Natural killer cell (primary cell): ENCODE measurements around the gene SERPINE1. TPM values are rescaled to one million over a fixed set of nuclear protein-coding genes. Genes with fewer than 3 reads are reported as not detected.
"Not testable (repeated sequence)": the region's sequence is repeated elsewhere in the genome, so short reads cannot be mapped to it uniquely, and the experiment has no call there.

Experiments
- ATAC-seq, 3 donors: fragments of 150-1000 bp in 2 of 3; fragments of 200-7000 bp in 1 of 3; cut with Tn5 transposase; 1 replicate in 1 of 3; 2 replicates in 2 of 3; pipeline ENCODE4 v1.10.0; 2021; ENCODE audit warnings: mild to moderate bottlenecking in 2 of 3, moderate library complexity in 2 of 3
- DNase-seq, 2 donors: peaks; one replicate each; pipeline versions ENCODE4 v3.0.0 to v3.0.0-alpha.2; 2013 to 2021; ENCODE audit warnings: mixed read lengths in 1 of 2
- H3K27ac ChIP-seq: one replicate; pipeline ENCODE4 v1.5.1; 2013; ENCODE audit warnings: mild to moderate bottlenecking, low read length
- H3K27me3 ChIP-seq: one replicate; pipeline ENCODE4 v1.6.1; 2013; ENCODE audit warnings: low read length; ENCODE audit not compliant: control insufficient read depth, insufficient read depth
- H3K36me3 ChIP-seq: one replicate; pipeline ENCODE4 v1.6.1; 2013; ENCODE audit warnings: low read length; ENCODE audit not compliant: control insufficient read depth, insufficient read depth
- H3K4me1 ChIP-seq: one replicate; pipeline ENCODE4 v1.6.1; 2013; ENCODE audit warnings: low read length; ENCODE audit not compliant: control insufficient read depth, insufficient read depth
- H3K4me3 ChIP-seq: one replicate; pipeline ENCODE4 v1.5.1; 2013; ENCODE audit warnings: low read length
- H3K9me3 ChIP-seq: one replicate; pipeline ENCODE4 v1.6.1; 2013; ENCODE audit warnings: low read length; ENCODE audit not compliant: control insufficient read depth, insufficient read depth
- H3K27ac Mint-ChIP-seq, 2 donors: one replicate each; pipeline ENCODE4 v1.8.0; 2022; ENCODE audit warnings: mild to moderate bottlenecking in 2 of 2, mixed read lengths in 2 of 2, moderate library complexity in 1 of 2
- H3K27me3 Mint-ChIP-seq, 2 donors: one replicate each; pipeline ENCODE4 v1.8.0; 2022; ENCODE audit warnings: low read depth in 2 of 2, mixed read lengths in 2 of 2
- H3K36me3 Mint-ChIP-seq: one replicate; pipeline ENCODE4 v1.8.0; 2022; ENCODE audit warnings: mixed read lengths
- H3K4me1 Mint-ChIP-seq, 2 donors: one replicate each; pipeline ENCODE4 v1.8.0; 2022; ENCODE audit warnings: mixed read lengths in 2 of 2
- H3K4me3 Mint-ChIP-seq: one replicate; pipeline ENCODE4 v1.8.0; 2022; ENCODE audit warnings: mild to moderate bottlenecking, moderate library complexity, mixed read lengths
- H3K9me3 Mint-ChIP-seq, 2 donors: one replicate each; pipeline ENCODE4 v1.8.0; 2022; ENCODE audit warnings: mixed read lengths in 2 of 2
- CTCF ChIP-seq: fragments of 200-600 bp; IDR thresholded peaks from one replicate; pipeline ENCODE4 v1.8.0; 2022; ENCODE audit warnings: antibody characterized with exemption
- WGBS: methylation state at CpG from one replicate; pipeline ENCODE4 v1.1.7; 2013; ENCODE audit warnings: missing lambda C conversion rate; ENCODE audit not compliant: insufficient coverage; 5-methylcytosine and 5-hydroxymethylcytosine counted together
- intact Hi-C: fragments of 100-400 bp; cut with micrococcal nuclease; formaldehyde crosslinking; loops from one replicate; pipeline ENCODE4 v1.14.2; 2022
- total RNA-seq, 4 donors: library from RNA; stranded (reverse); fragments of 120-200 nt in 1 of 4; gene quantifications; one replicate each; pipeline versions ENCODE4 v1.2.3 to v1.2.4, GENCODE V29; 2013 to 2022

SERPINE1 gene
- total RNA-seq, 3 donors from 2014 or later (not counting 1 experiment from before 2014, with no cell fraction given), result 0.48 to 5.5 (median 1.1) TPM

GRCh38 chr7:101120315-101120714, 6.6 kb upstream of the SERPINE1 start:
- Mint-ChIP-seq H3K4me1 (peaks cover 20 to 21% of the 10 kb centered on the region in 2 donors), H3K27ac (no peak overlapping the region), H3K27me3 (peaks cover 12 to 18% of the 10 kb centered on the region in 2 donors), H3K4me3 (no peak overlapping the region), H3K9me3 (no peaks in the 10 kb centered on the region), H3K36me3 (no peaks in the 10 kb centered on the region)
- Histone ChIP-seq H3K4me3 (no peak overlapping the region), H3K36me3 (no peaks in the 10 kb centered on the region), H3K9me3 (no peaks in the 10 kb centered on the region), H3K4me1 (peaks cover 20% of the 10 kb centered on the region), H3K27me3 (peaks cover under 1% of the 10 kb centered on the region), H3K27ac (no peak overlapping the region)
- intact Hi-C loops, result no loop called here
- ATAC-seq (no peak), DNase-seq (no peak)
- TF ChIP-seq CTCF, result no peak
- WGBS, result 77% methylated on average over 4 of the region's 4 CpGs

- intact Hi-C loops, H3K4me3 ChIP-seq, H3K9me3 Mint-ChIP-seq, ATAC-seq, H3K27ac ChIP-seq, H3K36me3 Mint-ChIP-seq, DNase-seq, H3K27me3 ChIP-seq, H3K9me3 ChIP-seq, H3K36me3 ChIP-seq: not testable (repeated sequence)
- peak overlapping the region in 1 of 2 donors; percentile 79 for H3K27ac Mint-ChIP-seq
- peaks cover 33% of the 10 kb centered on the region for H3K4me1 ChIP-seq
- H3K4me3 Mint-ChIP-seq, result peak overlapping the region; percentile 14
- H3K4me1 Mint-ChIP-seq, result peaks cover 32 to 33% of the 10 kb centered on the region in 2 donors
- H3K27me3 Mint-ChIP-seq, result peaks cover 12 to 21% of the 10 kb centered on the region in 2 donors
- 87% methylated on average over 8 of the region's 9 CpGs for WGBS
Measured at GRCh38 chr7:101121631-101121990, 5.3 kb upstream of the SERPINE1 start.

GRCh38 chr7:101121991-101122932, 4.6 kb upstream of the SERPINE1 start:
- Mint-ChIP-seq H3K27me3 (peaks cover 12 to 21% of the 10 kb centered on the region in 2 donors), H3K9me3 (no peaks in the 10 kb centered on the region), H3K4me3 (peak overlapping the region; percentile 14), H3K36me3 (no peaks in the 10 kb centered on the region), H3K27ac (peak overlapping the region in 1 of 2 donors; percentile 79), H3K4me1 (peaks cover 39% of the 10 kb centered on the region in 2 donors)
- WGBS, result 32% methylated on average over 17 of the region's 17 CpGs
- H3K9me3 ChIP-seq, result no peaks in the 10 kb centered on the region
- no peak overlapping the region for H3K4me3 ChIP-seq
- no peak overlapping the region for H3K27ac ChIP-seq
- H3K27me3 ChIP-seq, result peaks cover 3% of the 10 kb centered on the region
- ATAC-seq (no peak), DNase-seq (no peak)
- H3K4me1 ChIP-seq, result peaks cover 40% of the 10 kb centered on the region
- H3K36me3 ChIP-seq, result no peaks in the 10 kb centered on the region
- intact Hi-C loops, result no loop called here
- no peak for TF ChIP-seq CTCF

- ATAC-seq (no peak), DNase-seq (no peak)
- H3K27ac Mint-ChIP-seq, result no peak overlapping the region
- H3K9me3 Mint-ChIP-seq, result no peaks in the 10 kb centered on the region
- peaks cover 4% of the 10 kb centered on the region for H3K27me3 ChIP-seq
- no peak overlapping the region for H3K4me3 ChIP-seq
- H3K4me1 ChIP-seq, result peaks cover 48% of the 10 kb centered on the region
- H3K36me3 Mint-ChIP-seq, result no peaks in the 10 kb centered on the region
- TF ChIP-seq CTCF, result no peak
- 96% methylated on average over 10 of the region's 11 CpGs for WGBS
- peaks cover 47 to 48% of the 10 kb centered on the region in 2 donors for H3K4me1 Mint-ChIP-seq
- intact Hi-C loops, result no loop called here
- peaks cover 12 to 24% of the 10 kb centered on the region in 2 donors for H3K27me3 Mint-ChIP-seq
- H3K4me3 Mint-ChIP-seq, result no peak overlapping the region
- H3K27ac ChIP-seq, result no peak overlapping the region
- no peaks in the 10 kb centered on the region for H3K9me3 ChIP-seq
- no peaks in the 10 kb centered on the region for H3K36me3 ChIP-seq
Measured at GRCh38 chr7:101122933-101123702, 3.8 kb upstream of the SERPINE1 start.
